GM06990 (cell line): ENCODE data around the gene KCNQ1OT1.

Experiments
- DNase-seq: peaks from one replicate; pipeline ENCODE4 v3.0.0-alpha.2; 2011; ENCODE audit not compliant: insufficient read length; ENCODE audit errors: extremely low read depth
- H3K27me3 ChIP-seq: replicated peaks from 2 replicates; pipeline ENCODE4 v1.6.0; 2011; ENCODE audit warnings: low read length; ENCODE audit not compliant: control insufficient read depth, insufficient read depth
- H3K36me3 ChIP-seq: 2 replicates; pipeline ENCODE4 v1.5.1; 2011; ENCODE audit warnings: low read length; ENCODE audit not compliant: control insufficient read depth, insufficient read depth
- H3K4me3 ChIP-seq: replicated peaks from 2 replicates; pipeline ENCODE4 v1.5.1; 2011; ENCODE audit warnings: low read depth, mild to moderate bottlenecking, control low read depth, low read length
- CTCF ChIP-seq: IDR thresholded peaks from 2 replicates; pipeline ENCODE4 v1.5.1; 2011; ENCODE audit warnings: low read length, control low read depth, mild to moderate bottlenecking, inconsistent platforms; ENCODE audit not compliant: insufficient read depth, poor library complexity, severe bottlenecking

Gene KCNQ1OT1

DNA sequence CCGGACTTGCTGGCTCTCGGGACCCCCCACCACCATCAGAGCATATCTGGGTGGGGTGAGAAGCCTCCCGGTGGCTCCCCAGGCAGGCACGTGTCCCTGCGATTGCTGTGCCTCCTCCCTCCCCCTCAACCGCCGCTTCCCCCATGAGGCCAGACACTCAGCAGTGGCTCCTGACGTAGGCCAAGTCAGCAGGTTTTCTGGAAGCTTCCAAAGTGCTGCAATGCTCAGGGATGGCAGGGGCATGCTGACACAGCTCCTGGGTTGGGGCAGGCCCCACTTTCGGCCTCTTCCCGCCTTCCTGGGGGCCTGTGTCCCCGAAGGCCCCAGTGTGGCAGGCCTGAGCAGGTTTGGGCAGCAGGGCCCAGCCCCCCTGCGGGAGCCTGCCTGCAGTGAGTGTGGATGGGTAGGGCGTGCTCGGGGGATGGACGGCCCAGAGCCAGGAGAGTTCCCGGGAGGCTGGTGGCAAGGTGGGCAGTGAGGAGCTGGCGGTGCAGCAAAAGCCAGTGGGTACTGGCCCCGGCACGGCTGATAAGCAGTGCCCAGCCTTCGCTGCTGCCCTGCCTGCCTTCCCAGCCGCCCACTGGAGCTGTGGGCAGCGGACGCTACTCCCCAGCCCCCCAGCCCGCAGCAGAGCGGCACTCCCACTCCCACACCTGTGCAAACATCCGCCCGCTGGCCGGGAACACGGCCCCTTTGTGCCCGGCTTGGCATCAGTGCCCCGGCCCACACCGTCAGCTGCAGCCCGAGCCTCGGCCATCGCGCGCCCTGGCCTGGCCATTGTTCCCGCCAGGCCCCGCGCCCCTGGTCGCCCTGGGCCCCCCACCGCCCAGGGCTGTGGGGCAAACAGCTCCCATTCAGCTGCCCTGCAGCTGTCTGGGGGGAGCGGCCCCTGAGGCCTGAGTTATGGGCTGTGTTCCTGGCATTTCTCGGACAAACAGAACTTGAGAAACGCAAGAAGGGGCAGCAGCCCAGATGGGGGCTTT is 125.0 kb downstream of the KCNQ1OT1 start:
- Histone ChIP-seq H3K27me3 (no peaks in the 10 kb centered on the region; the same call in 1 of the 2 replicates), H3K36me3 (no peaks in the 10 kb centered on the region), H3K4me3 (no peak overlapping the region)
- TF ChIP-seq CTCF = no peak
- DNase-seq = no peak

DNA sequence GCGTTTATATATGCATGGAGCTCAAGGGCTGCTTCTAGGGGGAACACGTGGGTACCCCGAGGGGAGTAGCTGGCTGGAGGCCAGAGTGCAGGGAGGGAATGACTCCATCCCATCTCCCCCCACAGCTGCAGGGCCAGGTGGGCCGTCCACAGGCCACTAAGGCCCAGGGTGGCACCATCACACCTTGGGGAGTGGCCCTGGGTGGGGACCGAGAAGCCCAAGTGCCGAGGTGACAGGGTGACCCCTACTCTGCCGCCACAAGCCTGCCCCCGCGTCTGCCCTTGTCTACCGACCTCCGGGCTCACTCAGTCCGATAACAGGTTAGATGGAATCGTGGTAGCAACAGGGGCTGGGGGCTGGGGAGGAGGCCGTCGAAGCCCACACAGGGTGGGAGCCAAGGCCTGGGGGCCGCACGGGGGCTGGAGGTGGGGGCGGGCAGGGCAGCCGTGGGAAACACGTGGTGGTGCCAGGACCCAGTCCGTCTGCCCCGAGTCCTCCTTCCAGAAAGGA is 125.7 kb downstream of the KCNQ1OT1 start:
- no peaks in the 10 kb centered on the region; the same call in 1 of the 2 replicates for H3K27me3 ChIP-seq
- H3K4me3 ChIP-seq = no peak overlapping the region
- no peaks in the 10 kb centered on the region for H3K36me3 ChIP-seq
- no peak for DNase-seq
- no peak for TF ChIP-seq CTCF

- H3K4me3 ChIP-seq = no peak overlapping the region
- no peak for DNase-seq
- no peaks in the 10 kb centered on the region for H3K36me3 ChIP-seq
- TF ChIP-seq CTCF = no peak
- no peaks in the 10 kb centered on the region for H3K27me3 ChIP-seq
Measured at GRCh38 chr11:2573240-2574042, 126.4 kb downstream of the KCNQ1OT1 start.

- Histone ChIP-seq H3K36me3 (no peaks in the 10 kb centered on the region), H3K27me3 (no peaks in the 10 kb centered on the region), H3K4me3 (no peak overlapping the region)
- DNase-seq = no peak
- TF ChIP-seq CTCF = no peak
Measured at GRCh38 chr11:2572491-2573239, 127.1 kb downstream of the KCNQ1OT1 start.

DNA sequence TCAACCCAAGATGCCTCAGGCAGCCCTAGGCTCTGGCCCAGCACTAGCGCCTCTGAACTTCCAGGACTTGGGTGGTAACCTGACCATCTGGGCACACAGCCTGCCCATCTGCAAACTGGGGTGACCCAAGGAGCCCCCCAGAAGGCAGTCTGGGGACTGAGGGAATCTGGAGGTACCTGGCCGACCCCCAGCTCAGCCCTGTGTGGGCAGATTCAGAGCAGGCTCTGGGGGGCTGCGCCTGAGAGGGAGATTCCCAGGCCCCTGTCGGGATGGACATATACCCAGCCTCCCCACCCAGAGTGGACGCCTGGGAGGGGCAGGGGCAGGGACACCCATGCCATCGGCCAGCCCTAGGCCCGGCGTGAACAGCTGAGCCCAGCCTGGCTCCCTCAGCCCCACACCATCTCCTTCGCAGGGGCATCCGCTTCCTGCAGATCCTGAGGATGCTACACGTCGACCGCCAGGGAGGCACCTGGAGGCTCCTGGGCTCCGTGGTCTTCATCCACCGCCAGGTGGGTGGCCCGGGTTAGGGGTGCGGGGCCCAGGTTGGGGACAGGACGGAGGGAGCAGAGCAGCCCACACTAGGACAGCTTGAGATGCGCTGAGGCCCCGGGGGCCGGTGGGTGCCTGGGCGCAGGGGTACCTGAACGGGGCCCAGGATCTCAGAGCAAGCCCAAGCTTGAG is 128.1 kb downstream of the KCNQ1OT1 start:
- DNase-seq = no peak
- no peaks in the 10 kb centered on the region for H3K27me3 ChIP-seq
- no peak for TF ChIP-seq CTCF
- H3K4me3 ChIP-seq = no peak overlapping the region
- no peaks in the 10 kb centered on the region for H3K36me3 ChIP-seq
